Upper lobe of left lung (tissue), 4 donors: ENCODE results near the gene AP2A2.

Source experiments
- CTCF ChIP-seq, 6 experiments: fragments of 450-650 bp in 4 of 6; fragments of 200-600 bp in 2 of 6; sonication (generic) in 2 of 6; IDR thresholded peaks; one replicate each; pipeline ENCODE4 v1.5.1; 2016 to 2019; ENCODE audit warnings: antibody characterized with exemption in 6 of 6
- EP300 ChIP-seq, 4 donors: sonication (generic); formaldehyde crosslinking; IDR thresholded peaks; one replicate each; pipeline ENCODE4 v1.5.1; 2017; ENCODE audit warnings: antibody characterized with exemption in 4 of 4, control low read depth in 2 of 4
- POLR2A ChIP-seq, 4 donors: fragments of 450-650 bp; IDR thresholded peaks; one replicate each; pipeline ENCODE4 v1.5.1; 2016 to 2017; ENCODE audit warnings: antibody characterized with exemption in 4 of 4, mild to moderate bottlenecking in 2 of 4
- POLR2AphosphoS5 ChIP-seq, 2 donors: sonication (generic); formaldehyde crosslinking; IDR thresholded peaks; one replicate each; pipeline ENCODE4 v1.5.1; 2017; ENCODE audit warnings: antibody characterized with exemption in 2 of 2

GRCh38 chr11:995752-996420 is 70.2 kb downstream of the AP2A2 start:
- TF ChIP-seq POLR2A (IDR thresholded peaks at IDR 0.05) (no peak), CTCF (IDR thresholded peaks at IDR 0.05) (no peak), POLR2AphosphoS5 (IDR thresholded peaks at IDR 0.05) (no peak), EP300 (IDR thresholded peaks at IDR 0.05) (no peak)
